ENCODE results near the gene C6orf89.

GRCh38 chr6:36853325-36853724, 32.4 kb upstream of the C6orf89 start:
- TF ChIP-seq YY1 (IDR thresholded peaks at IDR 0.05; ENCODE audit: insufficient read depth, insufficient read length) (no peak), ZNF274 (IDR thresholded peaks at IDR 0.05; ENCODE audit: low read depth, low read length) (no peak), SUZ12 (IDR thresholded peaks at IDR 0.05; ENCODE audit: extremely low read depth, insufficient read depth, insufficient read length) (no peak)
